Measurements from ENCODE around the gene WSCD1. TPM values are rescaled to one million over a fixed set of nuclear protein-coding genes. Genes with fewer than 3 reads are reported as not detected.

The WSCD1 gene
- total RNA-seq, 1 experiment from 2014 or later: 57.0 TPM

- no peak overlapping the region for H3K27ac ChIP-seq (ENCODE audit: low read length)
- H3K4me3 ChIP-seq (ENCODE audit: low read length): no peak overlapping the region
- TF ChIP-seq EZH2phosphoT487 (IDR thresholded peaks at IDR 0.05; ENCODE audit: borderline replicate concordance, low read length) (no peak), CTCF (conservative IDR thresholded peaks at IDR 0.05; ENCODE audit: low read depth, low read length) (no peak), EZH2 (IDR thresholded peaks at IDR 0.05; ENCODE audit: low read length, unreplicated experiment) (no peak)
- no peaks in the 10 kb centered on the region for H3K4me1 ChIP-seq (ENCODE audit: insufficient read depth, low read length)
- no peak overlapping the region for H2AFZ ChIP-seq (ENCODE audit: low read length)
- no peak for ATAC-seq
- intact Hi-C loops (cut with micrococcal nuclease): no loop called here
- no peaks in the 10 kb centered on the region for H4K20me1 ChIP-seq (ENCODE audit: low read length)
- no peak overlapping the region for H3K9ac ChIP-seq (ENCODE audit: low read length)
- no peaks in the 10 kb centered on the region for H3K9me3 ChIP-seq (ENCODE audit: low read length)
- no peaks in the 10 kb centered on the region for H3K9me2 ChIP-seq (replicated peaks; ENCODE audit: low read length)
- H3K27me3 ChIP-seq (ENCODE audit: low read length): no peaks in the 10 kb centered on the region
- CTCF ChIA-PET: no interaction called here
- no peaks in the 10 kb centered on the region for H3K36me3 ChIP-seq (ENCODE audit: low read depth, low read length)
- H3F3A ChIP-seq (ENCODE audit: low read length, unreplicated experiment): no peaks in the 10 kb centered on the region
- no peak overlapping the region for H3K4me2 ChIP-seq (ENCODE audit: low read length)
- no peaks in the 10 kb centered on the region for H3K79me2 ChIP-seq (ENCODE audit: low read length)
- POLR2A ChIA-PET (ENCODE audit: unreplicated experiment): interaction anchor here (0.5 kb wide), 1 partner anchor 255 kb away, joined by 3 read pairs; no protein-coding TSS in a partner anchor
- no peak for DNase-seq
- no TSS peak for BruUV-seq (replicated peaks)
Measured at GRCh38 chr17:6040504-6040903, 29.7 kb upstream of the WSCD1 start.

DNA sequence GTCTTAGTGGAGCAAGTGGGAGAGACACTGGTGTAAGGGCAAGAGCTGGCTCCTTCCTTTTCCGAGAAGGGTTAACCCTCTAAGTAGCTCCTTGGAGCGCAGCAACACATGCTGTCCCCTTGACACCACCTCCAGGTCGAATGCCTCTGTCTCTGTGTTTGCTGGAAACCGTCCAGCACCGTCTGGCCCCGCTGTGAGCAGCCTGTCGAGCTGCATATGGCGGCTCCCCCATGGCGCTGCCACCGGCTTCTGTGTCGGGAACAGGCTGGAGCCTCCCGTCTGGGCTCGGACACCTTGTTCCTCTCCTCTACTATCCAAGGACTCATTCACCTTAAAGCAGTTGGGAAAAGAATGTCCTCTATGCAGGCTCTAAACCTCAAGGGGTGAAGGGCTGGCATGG, 28.9 kb upstream of the WSCD1 start:
- intact Hi-C loops (cut with micrococcal nuclease): no loop called here
- no peak overlapping the region for H3K4me3 ChIP-seq (ENCODE audit: low read length)
- H3K27me3 ChIP-seq (ENCODE audit: low read length): no peaks in the 10 kb centered on the region
- H3K9me2 ChIP-seq (replicated peaks; ENCODE audit: low read length): no peaks in the 10 kb centered on the region
- no peak for TF ChIP-seq EZH2 (IDR thresholded peaks at IDR 0.05; ENCODE audit: low read length, unreplicated experiment)
- no peak for TF ChIP-seq EZH2phosphoT487 (IDR thresholded peaks at IDR 0.05; ENCODE audit: borderline replicate concordance, low read length)
- TF ChIP-seq CTCF (conservative IDR thresholded peaks at IDR 0.05; ENCODE audit: low read depth, low read length): no peak
- H3K27ac ChIP-seq (ENCODE audit: low read length): no peak overlapping the region
- H3F3A ChIP-seq (ENCODE audit: low read length, unreplicated experiment): no peaks in the 10 kb centered on the region
- H3K36me3 ChIP-seq (ENCODE audit: low read depth, low read length): no peaks in the 10 kb centered on the region
- ChIA-PET CTCF (no interaction called here), POLR2A (ENCODE audit: unreplicated experiment) (no interaction called here)
- H3K9me3 ChIP-seq (ENCODE audit: low read length): no peaks in the 10 kb centered on the region
- no peaks in the 10 kb centered on the region for H3K79me2 ChIP-seq (ENCODE audit: low read length)
- H4K20me1 ChIP-seq (ENCODE audit: low read length): no peaks in the 10 kb centered on the region
- no peak overlapping the region for H3K9ac ChIP-seq (ENCODE audit: low read length)
- H3K4me1 ChIP-seq (ENCODE audit: insufficient read depth, low read length): no peaks in the 10 kb centered on the region
- ATAC-seq: no peak
- H2AFZ ChIP-seq (ENCODE audit: low read length): no peak overlapping the region
- no peak overlapping the region for H3K4me2 ChIP-seq (ENCODE audit: low read length)
- no TSS peak for BruUV-seq (replicated peaks)
- DNase-seq: no peak

GRCh38 chr17:6043405-6043804, 26.8 kb upstream of the WSCD1 start:
- H3K4me3 ChIP-seq (ENCODE audit: low read length): no peak overlapping the region
- no peak for DNase-seq
- no peak overlapping the region for H2AFZ ChIP-seq (ENCODE audit: low read length)
- ChIA-PET POLR2A (ENCODE audit: unreplicated experiment) (no interaction called here), CTCF (no interaction called here)
- H3K9me2 ChIP-seq (replicated peaks; ENCODE audit: low read length): no peaks in the 10 kb centered on the region
- no peaks in the 10 kb centered on the region for H3K27me3 ChIP-seq (ENCODE audit: low read length)
- H3K36me3 ChIP-seq (ENCODE audit: low read depth, low read length): no peaks in the 10 kb centered on the region
- no peak overlapping the region for H3K4me2 ChIP-seq (ENCODE audit: low read length)
- H3K27ac ChIP-seq (ENCODE audit: low read length): no peak overlapping the region
- H3K4me1 ChIP-seq (ENCODE audit: insufficient read depth, low read length): no peaks in the 10 kb centered on the region
- H3K9me3 ChIP-seq (ENCODE audit: low read length): no peaks in the 10 kb centered on the region
- H3F3A ChIP-seq (ENCODE audit: low read length, unreplicated experiment): no peaks in the 10 kb centered on the region
- ATAC-seq: no peak
- intact Hi-C loops (cut with micrococcal nuclease): no loop called here
- no TSS peak for BruUV-seq (replicated peaks)
- no peak for TF ChIP-seq EZH2 (IDR thresholded peaks at IDR 0.05; ENCODE audit: low read length, unreplicated experiment)
- no peak for TF ChIP-seq EZH2phosphoT487 (IDR thresholded peaks at IDR 0.05; ENCODE audit: borderline replicate concordance, low read length)
- no peak for TF ChIP-seq CTCF (conservative IDR thresholded peaks at IDR 0.05; ENCODE audit: low read depth, low read length)
- H3K9ac ChIP-seq (ENCODE audit: low read length): no peak overlapping the region
- H4K20me1 ChIP-seq (ENCODE audit: low read length): no peaks in the 10 kb centered on the region
- H3K79me2 ChIP-seq (ENCODE audit: low read length): no peaks in the 10 kb centered on the region
